GM21515 (cell line): ENCODE measurements around the gene C8B.

Experiments used
- ATAC-seq: cut with Tn5 transposase; IDR thresholded peaks from one replicate; pipeline ENCODE4 v1.9.1; 2021; ENCODE audit not compliant: unreplicated experiment

The C8B gene

GRCh38 chr1:56973923-56974742 lies 8.3 kb upstream of the C8B start:
- ATAC-seq: no peak

- ATAC-seq: no peak
Observed at GRCh38 chr1:56972976-56973375, 7.2 kb upstream of the C8B start.

GRCh38 chr1:56970280-56970679 lies 4.5 kb upstream of the C8B start:
- ATAC-seq: no peak

DNA sequence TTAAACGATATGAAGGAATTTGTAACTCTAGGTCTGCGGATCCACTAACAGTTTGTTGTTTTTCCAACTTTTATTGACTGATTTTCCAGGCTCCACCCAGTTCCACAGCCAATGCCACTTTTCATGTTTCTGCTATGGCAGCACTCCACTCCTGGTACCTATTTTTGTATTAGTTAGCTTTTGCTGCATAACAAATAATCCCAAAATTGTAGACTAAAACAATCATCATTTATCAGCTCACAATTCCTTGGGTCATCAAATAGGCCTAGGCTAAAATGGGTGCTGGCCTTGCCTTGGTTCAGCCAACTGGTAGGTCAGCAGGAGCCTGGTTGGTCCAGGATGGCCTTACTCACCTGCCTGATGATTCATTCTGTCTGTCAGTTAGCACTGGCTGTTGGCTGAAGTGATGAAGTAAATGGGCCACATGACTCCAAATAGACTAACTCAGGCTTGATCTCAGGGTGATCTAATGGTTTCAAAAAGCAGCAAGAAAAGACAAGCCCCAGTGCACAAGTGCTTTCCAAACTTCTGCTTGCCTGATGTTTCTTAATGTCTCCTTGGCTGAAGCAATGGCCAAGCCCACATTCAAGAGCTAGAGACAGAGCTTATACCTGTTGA lies 3.2 kb upstream of the C8B start:
- no peak for ATAC-seq

DNA sequence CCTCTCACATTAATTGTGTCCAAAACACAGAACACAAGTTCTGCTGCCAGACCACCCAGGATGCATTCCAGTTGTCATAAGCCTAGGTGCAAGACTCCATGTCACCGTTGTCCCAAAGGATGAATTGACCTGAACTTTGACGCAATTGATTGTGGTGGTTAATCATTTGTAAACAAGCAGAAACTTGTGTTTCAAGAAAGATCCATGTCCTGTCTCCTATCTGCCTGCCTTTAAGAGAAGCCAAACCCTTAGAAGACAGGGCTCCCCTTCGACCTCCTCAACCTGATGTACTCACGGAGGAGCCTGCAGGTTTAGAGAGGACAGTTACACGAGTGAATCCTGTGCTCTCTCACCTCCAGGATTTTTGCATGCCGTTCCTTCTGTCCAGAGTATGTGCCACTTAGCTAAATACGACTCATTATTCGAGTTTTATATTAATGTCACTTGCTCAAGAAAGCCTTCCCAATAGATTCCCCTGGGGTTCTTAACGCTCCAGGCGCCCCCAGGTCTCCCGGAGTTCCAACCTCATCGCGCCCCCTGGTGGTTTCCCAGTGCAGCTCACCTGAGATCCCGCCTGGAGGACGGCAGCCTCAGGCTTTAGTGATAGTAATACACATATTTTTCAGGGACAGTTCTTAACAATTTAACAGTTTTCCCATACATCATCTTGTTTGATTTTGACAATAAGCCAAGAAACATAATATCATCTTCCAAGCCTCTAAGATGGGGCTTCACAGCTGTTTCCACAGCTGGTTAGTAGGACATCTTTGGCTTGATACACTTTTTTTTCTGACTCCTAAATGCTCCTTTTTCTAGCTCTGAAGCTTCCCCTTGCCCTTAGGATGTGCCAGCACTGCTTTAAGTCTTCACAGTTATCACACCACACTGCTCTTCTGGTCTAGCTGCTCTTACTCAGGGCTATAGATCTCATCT lies 2.4 kb upstream of the C8B start:
- no peak for ATAC-seq

DNA sequence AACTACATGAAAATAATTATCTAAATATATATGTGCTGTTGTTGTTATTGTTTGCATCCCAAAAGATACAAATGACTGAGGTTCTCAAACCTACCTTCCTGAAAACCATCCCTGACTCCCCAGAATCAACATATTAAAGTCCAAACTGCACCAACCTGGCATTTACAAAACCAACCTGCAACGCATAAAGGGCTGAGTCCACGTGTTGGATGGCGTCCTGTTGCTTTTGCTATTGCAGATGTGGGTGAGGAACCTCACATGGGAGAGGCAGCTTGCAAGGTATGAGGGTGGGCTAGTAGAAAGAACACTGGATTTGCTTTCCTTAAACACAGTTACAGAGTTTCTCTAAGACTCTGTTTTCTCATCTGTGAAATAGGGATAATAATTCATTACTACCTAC lies 1.5 kb upstream of the C8B start:
- no peak for ATAC-seq

DNA sequence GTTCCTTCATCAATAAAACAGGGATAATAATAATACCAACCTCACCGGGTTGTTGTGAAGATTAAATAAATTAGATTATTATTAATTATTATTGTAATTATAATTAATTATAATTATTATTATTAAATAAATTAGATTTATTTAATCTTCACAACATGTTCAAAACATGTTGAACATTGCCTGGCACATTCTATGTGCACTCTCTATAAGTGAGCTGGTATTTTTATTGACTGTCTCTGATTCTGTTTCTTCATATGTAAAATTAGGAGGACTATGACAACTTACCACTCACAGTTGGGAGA lies 834 bp upstream of the C8B start:
- ATAC-seq: no peak

- ATAC-seq: no peak
Observed at GRCh38 chr1:56965191-56965590, 624 bp downstream of the C8B start.

DNA sequence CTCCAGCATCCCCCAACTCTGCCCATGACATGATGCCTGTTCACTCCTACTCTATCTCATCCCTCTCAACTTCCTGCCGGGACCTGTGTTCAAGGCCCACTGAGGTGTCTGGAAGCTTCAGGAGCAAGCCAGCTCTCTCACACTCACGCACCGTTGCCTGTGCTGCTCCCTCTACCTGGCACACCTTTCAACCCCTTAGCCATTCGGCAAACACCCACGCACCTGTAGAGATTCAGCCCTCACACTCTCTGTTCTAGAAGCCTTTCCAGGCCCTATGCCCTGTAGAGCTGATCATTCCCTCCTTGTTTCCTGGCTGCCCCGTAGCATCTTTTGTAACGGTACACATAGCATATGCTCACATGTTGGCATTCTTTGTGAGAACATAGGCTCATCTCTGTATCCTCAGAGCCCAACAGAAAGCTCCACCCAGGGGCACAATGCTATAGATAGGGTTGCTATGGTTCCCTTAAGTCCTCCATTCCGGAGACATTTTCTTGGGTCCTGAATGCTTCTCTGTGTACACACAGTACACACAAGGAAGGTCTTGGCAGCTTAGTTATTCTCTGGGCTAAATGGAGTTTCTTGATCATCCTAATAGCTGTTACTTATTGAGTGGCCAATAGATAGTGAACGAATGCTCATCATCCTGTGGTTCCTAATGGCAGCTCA lies 1.3 kb downstream of the C8B start:
- ATAC-seq: no peak

DNA sequence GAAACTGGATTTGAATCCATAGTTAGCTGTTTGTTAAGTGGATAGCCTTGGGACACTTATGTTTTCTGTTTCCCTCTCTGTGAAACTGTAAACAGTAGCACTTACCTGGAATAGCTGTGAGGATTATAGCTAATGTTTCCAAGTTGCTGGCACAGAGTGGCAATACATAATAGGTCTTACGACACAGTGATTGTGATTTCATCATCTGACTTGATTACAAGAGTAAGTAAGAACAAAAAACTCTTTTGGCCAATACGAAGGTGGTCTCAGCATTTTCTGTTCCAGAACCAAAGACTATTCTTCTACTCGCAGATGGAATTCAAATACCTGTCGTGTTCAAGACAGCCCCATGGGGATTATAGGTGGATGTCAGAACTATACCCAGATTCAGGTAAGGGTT lies 2.1 kb downstream of the C8B start:
- ATAC-seq: no peak

DNA sequence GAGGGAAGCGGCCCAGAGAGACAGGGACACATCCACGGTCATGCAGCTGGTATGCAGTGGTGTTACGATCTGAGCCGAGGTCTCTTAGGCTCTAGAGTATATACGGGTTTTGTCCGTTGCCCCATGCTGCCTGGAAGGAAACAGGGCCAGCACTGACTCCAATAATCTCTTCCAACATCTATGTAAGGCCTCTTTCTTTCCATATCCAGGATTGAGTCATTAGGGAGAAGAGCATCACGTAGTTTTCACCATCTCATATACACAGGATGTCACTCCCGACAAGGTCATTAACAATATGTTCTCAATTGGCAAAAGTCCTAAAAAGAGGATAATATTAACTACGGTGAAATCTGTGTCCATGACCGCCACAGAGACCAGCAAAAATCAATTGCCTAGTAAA lies 4.4 kb downstream of the C8B start:
- ATAC-seq: no peak

DNA sequence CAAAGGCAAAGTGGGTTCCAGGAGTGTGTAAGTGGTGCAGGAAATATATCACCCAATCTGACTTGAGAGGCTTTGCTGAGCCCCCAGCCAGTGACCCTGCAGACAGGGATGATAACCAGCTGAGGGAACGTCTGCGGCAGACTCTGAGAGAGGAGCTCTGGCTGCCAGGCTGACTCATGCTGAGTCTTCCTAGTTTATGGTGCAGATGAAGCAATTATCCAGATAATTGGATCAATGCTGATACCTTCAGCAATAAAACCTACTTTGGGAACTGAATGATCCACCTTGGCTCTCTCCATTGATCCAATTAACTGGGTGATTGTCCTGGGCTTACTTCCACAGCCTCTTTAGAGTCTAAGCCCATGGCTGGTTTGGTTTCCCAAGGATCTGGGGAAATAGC lies 7.3 kb downstream of the C8B start:
- no peak for ATAC-seq

GRCh38 chr1:56957931-56958330 lies 7.9 kb downstream of the C8B start:
- no peak for ATAC-seq

- no peak for ATAC-seq
Observed at GRCh38 chr1:56954664-56955063, 11.2 kb downstream of the C8B start.

DNA sequence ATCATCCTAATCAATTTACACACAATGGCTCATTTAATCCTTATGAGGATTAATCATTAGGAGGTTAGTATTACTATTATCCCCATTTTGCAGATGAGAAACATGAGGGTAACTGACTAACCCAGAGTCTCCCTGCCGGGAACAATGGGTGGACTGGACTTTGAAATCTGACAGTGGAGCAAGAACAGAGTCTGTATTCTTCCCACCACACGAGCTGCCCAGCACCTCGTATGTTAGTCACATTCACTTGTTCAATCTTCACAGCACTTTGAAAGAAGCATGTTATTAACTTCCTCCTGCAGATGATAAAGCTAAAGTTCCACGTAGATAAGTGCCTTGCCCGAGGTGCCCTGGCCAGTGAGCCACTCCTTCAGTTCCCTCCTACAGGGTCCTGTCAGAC lies 12.4 kb downstream of the C8B start:
- ATAC-seq: no peak

- no peak for ATAC-seq
Observed at GRCh38 chr1:56952501-56952900, 13.3 kb downstream of the C8B start.

DNA sequence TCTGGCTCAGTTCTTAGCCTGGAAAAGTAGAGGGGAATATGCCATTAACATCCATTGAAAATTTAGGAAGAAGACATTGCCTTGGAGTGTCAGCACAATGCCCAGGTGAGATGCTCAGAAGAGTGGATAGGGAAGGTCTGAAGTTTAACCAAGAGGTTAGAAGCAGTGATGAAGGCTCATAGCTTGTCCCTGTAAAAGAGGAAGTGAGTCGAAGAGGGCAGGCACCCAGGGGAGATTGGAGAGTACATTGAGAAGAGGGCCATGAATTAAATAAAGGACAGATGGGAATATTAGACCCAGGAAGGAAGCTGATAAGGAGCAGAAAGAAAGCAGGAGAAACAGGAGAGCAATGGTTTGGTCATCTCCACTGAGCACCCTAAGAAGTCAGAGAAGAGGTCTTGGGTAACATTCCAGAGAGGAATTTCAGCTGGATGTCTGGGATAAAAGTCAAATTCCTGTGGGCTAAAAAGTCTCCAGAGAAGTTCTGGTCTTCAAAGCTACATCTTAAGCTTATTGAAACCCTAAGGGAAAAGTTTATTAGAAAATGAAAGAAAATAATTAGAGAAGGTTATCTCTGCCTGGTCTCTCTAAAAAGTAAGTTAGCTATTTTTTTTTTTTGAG lies 17.3 kb downstream of the C8B start:
- no peak for ATAC-seq

GRCh38 chr1:56940039-56940438 lies 25.8 kb downstream of the C8B start:
- no peak for ATAC-seq

- ATAC-seq: no peak
Observed at GRCh38 chr1:56939209-56939608, 26.6 kb downstream of the C8B start.

- ATAC-seq: no peak
Observed at GRCh38 chr1:56938646-56939045, 27.2 kb downstream of the C8B start.
